GM19328 (cell line): Measurements from ENCODE around the gene TMEM132D.

Source experiments
- ATAC-seq: cut with Tn5 transposase; IDR thresholded peaks from one replicate; pipeline ENCODE4 v1.9.1; 2021; ENCODE audit warnings: mild to moderate bottlenecking, moderate library complexity; ENCODE audit not compliant: unreplicated experiment

Gene TMEM132D

DNA sequence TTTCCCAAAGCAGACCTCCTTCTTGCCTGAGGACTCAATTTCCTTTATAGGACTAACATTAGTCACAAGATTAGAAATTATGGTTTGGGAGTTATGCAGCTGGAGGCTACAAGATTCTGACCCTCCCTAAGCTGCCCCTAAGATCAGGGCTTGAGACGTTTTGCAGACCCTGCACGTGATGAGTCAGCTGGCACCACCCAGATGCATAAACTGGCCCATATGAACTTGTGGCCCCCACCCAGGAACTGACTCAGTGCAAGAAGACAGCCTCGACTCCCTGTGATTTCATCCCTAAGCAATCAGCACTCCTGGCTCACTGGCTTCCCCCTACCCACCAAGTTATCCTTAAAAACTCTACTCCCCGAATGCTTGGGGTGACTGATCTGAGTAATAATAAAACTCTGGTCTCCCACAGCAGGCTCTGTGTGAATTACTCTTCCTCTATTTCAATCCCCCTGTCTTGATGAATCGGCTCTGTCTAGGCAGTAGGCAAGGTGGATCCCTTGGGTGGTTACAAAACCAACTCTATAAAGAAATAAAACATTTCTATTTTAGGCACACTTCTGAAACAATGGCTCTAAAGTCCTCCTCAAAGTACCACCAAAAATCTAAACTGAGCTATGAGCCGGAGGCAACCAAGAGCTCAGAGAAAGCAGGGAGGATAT, 233.4 kb downstream of the TMEM132D start:
- no peak for ATAC-seq

DNA sequence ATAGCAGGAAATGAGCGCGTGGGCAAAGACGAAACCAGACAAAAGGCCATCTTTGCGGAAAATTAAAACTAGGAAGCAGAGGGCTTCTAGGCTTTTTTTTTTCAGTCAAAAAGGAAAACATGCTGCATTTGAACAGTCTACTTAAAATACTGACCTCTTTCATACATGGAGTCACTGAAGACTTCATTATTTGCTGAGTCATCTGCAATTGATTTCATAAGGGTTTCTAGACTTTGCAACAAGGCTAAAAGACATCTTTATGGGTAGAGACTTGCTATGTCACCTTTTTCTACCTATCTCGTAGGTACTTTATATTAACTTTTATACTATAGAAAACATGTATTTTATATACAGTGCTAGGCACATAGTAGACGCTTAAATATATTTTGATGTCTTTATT, 238.4 kb downstream of the TMEM132D start:
- no peak for ATAC-seq

DNA sequence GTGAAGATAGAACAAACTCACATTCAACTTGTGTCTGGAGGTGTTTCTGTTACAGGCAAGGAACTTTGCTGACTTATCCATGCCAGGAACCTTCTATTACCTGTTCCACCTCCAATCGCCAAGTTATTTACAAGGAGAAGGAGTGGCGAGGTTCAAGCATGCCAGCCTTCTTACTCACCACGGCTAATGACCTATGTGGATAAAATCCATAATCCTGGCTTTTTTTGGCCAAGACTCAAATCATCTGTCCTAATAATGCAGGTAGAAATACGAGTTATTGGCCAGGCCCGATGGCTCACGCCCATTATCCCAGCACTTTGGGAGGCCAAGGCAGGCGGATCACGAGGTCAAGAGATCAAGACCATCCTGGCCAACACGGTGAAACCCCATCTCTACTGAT, 241.6 kb downstream of the TMEM132D start:
- ATAC-seq, result no peak

- no peak for ATAC-seq
These were observed 242.9 kb downstream of the TMEM132D start for GRCh38 chr12:129660946-129661345.

GRCh38 chr12:129659961-129660622, 243.7 kb downstream of the TMEM132D start:
- no peak for ATAC-seq

DNA sequence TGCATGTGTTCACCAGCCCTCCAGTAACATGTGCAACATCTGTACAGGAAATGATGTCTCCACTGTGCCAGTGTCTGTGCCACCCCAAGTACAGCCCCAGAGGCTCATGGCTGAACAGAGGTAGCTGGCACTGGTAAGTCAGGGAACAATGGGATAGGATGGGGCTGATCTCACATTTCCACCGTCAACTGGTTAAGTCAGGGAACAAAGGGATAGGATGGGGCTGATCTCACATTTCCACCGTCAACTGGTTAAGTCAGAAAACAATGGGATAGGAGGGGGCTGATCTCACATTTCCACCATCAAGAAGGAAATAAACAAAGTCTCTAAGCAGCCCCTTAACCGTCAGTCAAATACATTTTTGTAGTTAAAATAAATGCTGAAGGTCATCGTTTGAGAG, 246.6 kb downstream of the TMEM132D start:
- ATAC-seq, result no peak

DNA sequence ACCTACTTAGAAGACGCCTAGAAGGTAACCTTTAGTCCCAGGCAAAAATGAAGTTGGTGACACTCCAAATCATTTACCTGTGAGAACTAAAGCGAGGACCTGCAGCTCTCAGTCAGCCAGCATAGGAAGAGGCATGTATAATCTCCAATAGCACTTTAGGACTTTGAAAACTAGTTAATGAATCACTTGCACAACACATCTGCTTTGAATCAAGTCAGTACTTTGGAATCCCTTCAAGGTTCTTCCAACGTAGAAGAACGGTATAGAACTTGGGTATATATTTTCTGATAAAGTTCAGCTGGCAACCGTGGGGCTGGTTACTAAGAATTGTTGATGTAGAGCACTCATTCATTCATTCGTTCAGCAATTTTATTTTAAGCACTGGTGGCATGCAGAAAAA, 251.9 kb downstream of the TMEM132D start:
- ATAC-seq, result no peak

DNA sequence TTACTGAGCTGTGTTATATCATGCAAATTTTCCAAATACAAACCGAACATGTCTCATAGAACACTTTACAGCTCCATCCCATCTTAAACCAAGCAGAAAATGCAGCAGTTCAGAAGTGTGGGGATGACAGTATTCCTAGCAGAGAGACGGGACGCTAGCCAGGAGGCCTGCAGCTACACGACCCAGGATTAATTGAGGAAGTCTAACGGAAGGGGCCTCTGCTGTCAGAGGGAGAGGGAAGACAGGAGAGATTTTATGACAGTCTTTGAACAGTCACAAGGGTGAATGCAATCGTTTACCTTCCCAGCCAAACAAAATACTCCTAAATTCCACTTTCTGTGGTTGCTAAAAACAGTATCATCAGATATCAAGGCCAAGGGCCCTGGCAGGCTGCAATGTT, 261.9 kb downstream of the TMEM132D start:
- ATAC-seq, result no peak

GRCh38 chr12:129635021-129635685, 268.7 kb downstream of the TMEM132D start:
- no peak for ATAC-seq

- no peak for ATAC-seq
These were observed 272.5 kb downstream of the TMEM132D start for GRCh38 chr12:129631316-129631715.

- no peak for ATAC-seq
These were observed 273.9 kb downstream of the TMEM132D start for GRCh38 chr12:129629901-129630300.

GRCh38 chr12:129622566-129622965, 281.3 kb downstream of the TMEM132D start:
- ATAC-seq, result no peak

GRCh38 chr12:129619271-129619670, 284.6 kb downstream of the TMEM132D start:
- ATAC-seq, result no peak

DNA sequence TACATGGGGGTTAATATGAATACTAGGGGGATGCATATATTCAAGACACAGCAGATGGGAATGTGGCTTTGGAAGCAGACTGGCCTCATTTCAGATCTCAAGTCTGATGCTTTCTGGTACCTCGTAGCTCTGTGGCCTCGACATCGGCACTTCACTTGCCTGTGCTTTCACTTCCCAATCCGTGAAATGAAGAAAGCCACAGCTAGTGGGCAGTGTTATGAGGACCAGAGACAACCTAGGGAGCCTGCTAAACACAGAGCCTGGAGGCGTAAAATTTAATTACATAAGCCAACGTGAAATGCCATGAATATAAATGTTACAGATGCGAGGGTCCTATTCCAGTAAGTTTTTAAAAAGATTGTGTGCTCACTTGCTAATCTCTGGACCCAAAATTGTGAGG, 286.0 kb downstream of the TMEM132D start:
- no peak for ATAC-seq

DNA sequence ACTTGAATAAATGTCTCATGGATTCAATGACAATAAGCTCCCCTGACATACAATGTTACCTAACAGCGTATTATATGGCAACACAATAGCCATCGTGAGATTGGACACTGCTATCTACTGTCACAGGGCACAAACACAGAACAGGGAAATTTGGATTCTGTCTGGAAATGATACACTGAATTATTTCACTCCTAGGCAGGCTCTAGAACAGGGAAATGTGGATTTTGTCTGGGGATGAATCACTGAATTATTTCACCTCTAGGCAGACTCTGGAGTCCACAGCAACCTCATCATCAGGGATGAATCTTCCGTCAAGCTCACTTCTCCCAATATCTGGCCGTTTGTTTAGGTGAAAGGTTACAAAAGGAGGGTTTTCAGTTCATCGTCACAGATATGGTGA, 288.8 kb downstream of the TMEM132D start:
- ATAC-seq, result no peak

- no peak for ATAC-seq
These were observed 289.5 kb downstream of the TMEM132D start for GRCh38 chr12:129614221-129614885.

GRCh38 chr12:129613314-129613713, 290.5 kb downstream of the TMEM132D start:
- ATAC-seq, result no peak

GRCh38 chr12:129610601-129611120, 293.2 kb downstream of the TMEM132D start:
- no peak for ATAC-seq

- no peak for ATAC-seq
These were observed 296.1 kb downstream of the TMEM132D start for GRCh38 chr12:129607756-129608155.

DNA sequence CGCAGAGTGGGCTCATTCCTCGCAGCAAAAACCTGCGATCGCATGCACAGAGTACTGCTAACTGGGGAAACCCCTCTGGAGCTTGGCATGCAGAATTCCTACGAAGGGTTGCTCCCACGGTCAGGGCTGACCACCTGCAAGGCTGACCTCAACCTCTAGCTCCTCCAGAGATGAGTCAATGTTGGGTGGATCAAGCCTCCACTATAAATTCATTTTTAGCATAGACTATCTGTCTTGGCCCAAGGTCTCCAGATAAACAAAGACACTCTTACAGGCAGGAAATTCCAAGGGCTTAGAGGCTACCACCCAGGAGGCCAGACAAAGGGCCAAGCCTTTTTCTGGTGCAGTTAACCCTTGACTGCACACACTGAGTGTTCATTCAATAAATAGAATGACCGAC, 296.5 kb downstream of the TMEM132D start:
- no peak for ATAC-seq

GRCh38 chr12:129606239-129606638, 297.6 kb downstream of the TMEM132D start:
- no peak for ATAC-seq
